GM10248 (cell line): ENCODE results near the gene ARL15.

Experiments used
- CTCF ChIA-PET: fragments of 300-600 bp; sonication (Branson Sonifier 250); formaldehyde crosslinking; extraction: SDS; loops from one replicate; lab custom pipeline; 2021; ENCODE audit warnings: antibody characterized with exemption; lab: Yijun Ruan, JAX
- POLR2A ChIA-PET: fragments of 350-650 bp; sonication (Branson Sonifier 250); formaldehyde crosslinking; extraction: SDS; loops from one replicate; lab custom pipeline; 2020; ENCODE audit warnings: antibody characterized with exemption; lab: Yijun Ruan, JAX
- DNase-seq: peaks from one replicate; pipeline ENCODE4 v3.0.0; 2012; ENCODE audit errors: extremely low spot score
- TF ChIP-seq, protein P1 (sequence below): IDR thresholded peaks from 2 replicates; pipeline ENCODE4 v1.5.1; 2012; ENCODE audit warnings: mild to moderate bottlenecking, low read depth; ENCODE audit errors: extremely low read depth, missing control alignments, control extremely low read depth

ARL15 gene

DNA sequence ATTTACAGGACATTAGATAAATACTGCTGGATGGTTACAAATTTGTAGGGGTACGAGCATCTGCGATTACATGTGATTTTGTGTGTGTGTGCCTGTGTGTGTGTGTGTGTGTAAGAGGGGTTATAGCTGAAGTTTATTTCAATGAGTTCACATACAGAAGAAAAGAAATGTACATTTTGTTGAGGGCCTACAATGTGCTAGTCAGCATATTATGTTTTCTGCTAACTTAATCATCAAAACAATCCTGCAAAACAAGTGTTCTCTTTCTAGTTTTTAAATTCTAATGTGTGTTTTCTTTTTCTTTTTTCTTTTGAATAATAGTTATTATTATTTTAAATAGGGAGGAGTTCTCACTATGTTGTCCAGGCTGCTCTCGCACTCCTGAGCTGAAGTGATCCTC, 305.7 kb downstream of the ARL15 start:
- ChIA-PET POLR2A (no interaction called here), CTCF (no interaction called here)
- DNase-seq: no peak
- TF ChIP-seq, protein P1, sequence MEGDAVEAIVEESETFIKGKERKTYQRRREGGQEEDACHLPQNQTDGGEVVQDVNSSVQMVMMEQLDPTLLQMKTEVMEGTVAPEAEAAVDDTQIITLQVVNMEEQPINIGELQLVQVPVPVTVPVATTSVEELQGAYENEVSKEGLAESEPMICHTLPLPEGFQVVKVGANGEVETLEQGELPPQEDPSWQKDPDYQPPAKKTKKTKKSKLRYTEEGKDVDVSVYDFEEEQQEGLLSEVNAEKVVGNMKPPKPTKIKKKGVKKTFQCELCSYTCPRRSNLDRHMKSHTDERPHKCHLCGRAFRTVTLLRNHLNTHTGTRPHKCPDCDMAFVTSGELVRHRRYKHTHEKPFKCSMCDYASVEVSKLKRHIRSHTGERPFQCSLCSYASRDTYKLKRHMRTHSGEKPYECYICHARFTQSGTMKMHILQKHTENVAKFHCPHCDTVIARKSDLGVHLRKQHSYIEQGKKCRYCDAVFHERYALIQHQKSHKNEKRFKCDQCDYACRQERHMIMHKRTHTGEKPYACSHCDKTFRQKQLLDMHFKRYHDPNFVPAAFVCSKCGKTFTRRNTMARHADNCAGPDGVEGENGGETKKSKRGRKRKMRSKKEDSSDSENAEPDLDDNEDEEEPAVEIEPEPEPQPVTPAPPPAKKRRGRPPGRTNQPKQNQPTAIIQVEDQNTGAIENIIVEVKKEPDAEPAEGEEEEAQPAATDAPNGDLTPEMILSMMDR: no peak

DNA sequence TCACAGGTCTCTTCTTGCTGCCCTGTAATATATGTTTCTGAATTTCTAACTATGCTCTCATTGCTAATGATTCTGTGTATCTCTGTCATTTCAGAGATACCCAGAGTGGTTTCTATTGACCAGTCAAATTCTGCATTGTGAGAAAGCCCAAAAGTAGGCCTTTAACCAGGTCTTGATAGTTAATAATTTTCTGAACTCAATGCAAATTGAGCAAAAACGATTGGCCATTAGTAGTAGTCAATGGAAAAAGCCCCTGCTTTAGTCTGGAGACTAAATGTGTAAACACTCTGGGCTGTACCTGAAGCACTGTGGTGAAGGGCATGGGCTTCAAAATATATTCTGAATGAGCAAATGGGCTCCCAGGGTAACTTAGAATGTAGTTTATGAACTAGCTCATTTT, 307.6 kb downstream of the ARL15 start:
- ChIA-PET POLR2A (no interaction called here), CTCF (no interaction called here)
- TF ChIP-seq, protein P1: no peak
- no peak for DNase-seq

DNA sequence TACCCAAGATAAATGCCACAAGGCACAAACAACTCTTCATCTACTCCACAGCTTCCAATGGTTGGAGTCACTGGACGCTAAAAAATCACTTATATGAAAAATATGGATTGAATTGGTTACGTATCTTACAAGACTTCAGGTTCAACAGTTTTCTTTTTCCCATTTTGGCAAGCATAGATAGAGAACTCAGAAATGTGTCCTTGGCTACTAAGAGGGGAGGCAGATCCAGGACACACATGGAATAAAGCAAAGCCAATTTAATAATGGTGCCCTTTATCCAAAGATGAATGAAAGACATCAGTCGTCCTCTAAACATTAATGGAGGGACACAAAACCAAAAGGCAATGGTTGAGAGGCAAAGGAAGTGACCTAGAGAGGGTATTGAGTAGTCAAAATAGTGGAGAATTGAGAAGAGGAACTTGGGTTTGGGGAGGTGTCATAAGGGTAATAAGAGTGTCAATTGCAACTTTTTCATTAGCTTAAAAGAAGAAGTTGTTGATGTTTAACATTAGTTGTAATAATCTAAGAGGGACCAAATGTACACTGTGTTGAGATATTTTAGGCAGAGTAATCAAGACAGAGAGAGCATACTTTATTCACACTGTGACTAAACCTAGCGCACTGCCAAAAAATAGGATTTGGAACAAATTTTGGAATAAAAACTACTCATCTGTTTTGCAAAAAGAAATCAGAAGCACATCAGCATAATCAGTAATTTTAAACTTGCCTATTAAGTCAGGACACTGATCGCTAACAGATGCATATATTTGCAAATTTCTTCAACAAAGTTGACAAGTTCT, 308.2 kb downstream of the ARL15 start:
- ChIA-PET POLR2A (no interaction called here), CTCF (no interaction called here)
- DNase-seq: no peak
- TF ChIP-seq, protein P1: no peak

DNA sequence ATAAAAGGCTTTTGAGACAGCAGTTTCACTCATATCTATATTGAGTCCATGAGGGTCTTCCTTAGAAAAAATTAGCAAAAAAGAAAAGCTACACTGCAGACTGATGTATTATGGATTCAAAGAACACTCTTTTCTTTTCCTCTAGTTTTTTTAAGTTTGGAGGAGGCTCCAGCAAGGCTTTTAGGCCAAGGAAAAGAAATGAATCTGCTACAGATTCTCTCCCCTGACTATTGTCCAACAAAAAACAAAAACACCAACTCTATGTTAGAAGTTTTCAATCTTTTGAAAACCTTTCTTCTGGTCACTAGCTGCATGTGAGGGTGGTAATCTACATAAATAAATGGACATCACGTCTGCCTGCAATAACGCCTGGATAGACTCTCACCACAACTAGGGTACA, 310.4 kb downstream of the ARL15 start:
- POLR2A ChIA-PET: no interaction called here
- DNase-seq: no peak
- CTCF ChIA-PET: no interaction called here
- TF ChIP-seq, protein P1: no peak

DNA sequence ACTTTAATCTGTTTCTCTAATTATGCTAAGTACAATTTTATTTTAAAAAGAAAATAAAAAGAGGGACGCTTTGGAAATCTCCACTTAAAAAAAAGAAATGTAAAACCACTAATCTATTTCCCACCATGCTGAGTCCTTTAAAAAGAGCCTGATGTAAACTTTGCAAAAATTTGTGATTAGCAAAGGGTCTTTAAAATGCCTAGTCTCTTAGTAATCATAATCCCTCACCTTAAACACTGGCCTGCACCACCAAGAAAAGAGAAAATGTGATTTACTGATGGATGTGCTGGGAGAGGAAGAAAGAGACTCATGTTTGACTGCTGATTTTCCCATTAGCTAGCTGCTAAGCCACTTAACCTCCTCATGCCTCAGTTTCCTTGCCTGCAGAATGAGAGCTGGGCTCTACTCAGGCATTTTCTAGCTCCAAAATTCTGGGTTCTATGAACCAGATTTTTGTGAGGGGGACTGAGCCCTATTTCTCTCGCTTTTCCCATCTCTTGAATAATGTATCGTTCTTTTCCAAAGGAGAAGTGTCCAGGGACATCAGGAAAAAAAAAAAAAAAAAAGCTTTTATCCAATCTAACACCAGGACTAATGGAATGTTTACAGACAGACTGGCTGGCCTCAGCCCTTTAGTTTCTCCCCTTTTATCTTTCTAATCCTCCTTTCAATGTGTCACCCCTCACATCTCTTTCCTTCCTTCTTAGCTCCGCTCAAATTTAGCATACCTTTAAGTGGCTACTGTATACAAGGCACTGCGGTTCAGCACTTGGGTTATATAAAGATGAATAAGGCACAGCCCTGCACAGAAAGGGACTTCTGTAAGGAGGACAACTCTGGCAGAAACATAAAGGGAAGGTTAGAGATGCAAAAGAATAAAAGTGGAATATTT, 312.4 kb downstream of the ARL15 start:
- TF ChIP-seq, protein P1: no peak
- no peak for DNase-seq
- POLR2A ChIA-PET: interaction anchor here (0.7 kb wide), 1 partner anchor 10 kb away, joined by 7 read pairs; no protein-coding TSS in a partner anchor
- CTCF ChIA-PET: no interaction called here

DNA sequence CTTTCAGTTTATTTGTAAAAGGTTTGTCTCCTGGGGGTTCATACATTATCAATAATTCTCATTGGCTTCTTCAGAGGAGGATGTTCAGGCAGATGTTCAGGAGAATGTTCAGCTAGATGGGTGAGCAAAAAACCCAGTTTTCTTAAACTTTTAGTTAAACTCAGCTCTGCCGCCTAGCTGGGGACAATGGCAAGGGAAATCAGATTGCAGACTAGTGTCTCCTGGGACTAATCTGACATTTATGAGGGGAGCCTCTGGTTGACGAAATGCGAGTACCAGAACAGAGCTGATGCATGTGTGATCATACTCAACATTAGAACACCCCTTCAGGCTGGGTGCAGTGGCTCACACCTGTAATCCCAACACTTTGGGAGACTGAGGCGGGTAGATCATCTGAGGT, 314.4 kb downstream of the ARL15 start:
- CTCF ChIA-PET: interaction anchor here (1.1 kb wide), 1 partner anchor 19 kb away, joined by 3 read pairs; no protein-coding TSS in a partner anchor

More for the DNA sequence above, 314.4 kb downstream of the ARL15 start:
- no peak for DNase-seq
- POLR2A ChIA-PET: no interaction called here
- TF ChIP-seq, protein P1: no peak
